ENCODE measurements around the gene ZMYND10.

The ZMYND10 gene

DNA sequence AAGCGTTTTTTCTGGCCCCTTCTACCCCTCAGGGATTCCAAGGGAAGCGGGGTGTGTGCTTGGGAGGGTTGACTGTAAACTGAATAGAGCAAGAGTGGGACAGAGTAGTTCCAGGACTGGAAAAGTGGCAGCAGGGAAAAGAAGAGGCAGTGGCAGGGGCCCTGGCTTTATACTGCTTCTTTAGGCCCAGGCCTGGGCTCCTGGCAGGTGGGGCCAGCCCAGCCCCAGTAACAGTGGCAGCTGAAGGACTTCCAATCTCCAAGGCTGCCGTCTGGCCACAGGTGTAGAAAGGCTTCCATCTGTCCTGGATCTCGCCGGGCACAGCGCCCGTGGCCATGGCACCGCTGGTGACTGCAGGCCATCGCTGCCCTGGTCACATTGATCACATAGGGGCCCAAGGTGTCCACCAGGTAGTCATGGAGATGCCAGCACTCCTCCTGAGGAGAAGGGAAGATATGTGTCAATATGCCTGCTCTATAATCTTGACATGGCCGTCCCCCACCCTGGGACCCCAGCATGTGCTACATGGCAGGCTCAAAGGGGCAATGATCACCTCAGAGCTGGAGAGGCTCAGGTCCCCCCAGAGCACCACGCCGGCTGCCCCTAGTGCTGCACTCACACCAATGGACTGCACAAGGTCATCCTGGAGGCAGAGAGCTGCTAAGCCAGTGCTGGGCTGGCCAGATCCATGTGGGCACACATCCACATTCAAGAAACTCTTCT lies 52.3 kb downstream of the ZMYND10 start:
- peak overlapping the region; percentile 75 for H3K9ac ChIP-seq (ENCODE audit: low read length)
- H3K4me1 ChIP-seq (ENCODE audit: control insufficient read depth, insufficient read depth, low read length), result peaks cover 37% of the 10 kb centered on the region
- no peaks in the 10 kb centered on the region for H3K27me3 ChIP-seq (ENCODE audit: control insufficient read depth, insufficient read depth, low read length)
- H3K4me3 ChIP-seq (ENCODE audit: low read length), result peak overlapping the region; percentile 87
- no peaks in the 10 kb centered on the region for H3K9me3 ChIP-seq (ENCODE audit: control insufficient read depth, low read length)
- H3K36me3 ChIP-seq (ENCODE audit: control insufficient read depth, insufficient read depth, low read length), result peaks cover 9% of the 10 kb centered on the region

DNA sequence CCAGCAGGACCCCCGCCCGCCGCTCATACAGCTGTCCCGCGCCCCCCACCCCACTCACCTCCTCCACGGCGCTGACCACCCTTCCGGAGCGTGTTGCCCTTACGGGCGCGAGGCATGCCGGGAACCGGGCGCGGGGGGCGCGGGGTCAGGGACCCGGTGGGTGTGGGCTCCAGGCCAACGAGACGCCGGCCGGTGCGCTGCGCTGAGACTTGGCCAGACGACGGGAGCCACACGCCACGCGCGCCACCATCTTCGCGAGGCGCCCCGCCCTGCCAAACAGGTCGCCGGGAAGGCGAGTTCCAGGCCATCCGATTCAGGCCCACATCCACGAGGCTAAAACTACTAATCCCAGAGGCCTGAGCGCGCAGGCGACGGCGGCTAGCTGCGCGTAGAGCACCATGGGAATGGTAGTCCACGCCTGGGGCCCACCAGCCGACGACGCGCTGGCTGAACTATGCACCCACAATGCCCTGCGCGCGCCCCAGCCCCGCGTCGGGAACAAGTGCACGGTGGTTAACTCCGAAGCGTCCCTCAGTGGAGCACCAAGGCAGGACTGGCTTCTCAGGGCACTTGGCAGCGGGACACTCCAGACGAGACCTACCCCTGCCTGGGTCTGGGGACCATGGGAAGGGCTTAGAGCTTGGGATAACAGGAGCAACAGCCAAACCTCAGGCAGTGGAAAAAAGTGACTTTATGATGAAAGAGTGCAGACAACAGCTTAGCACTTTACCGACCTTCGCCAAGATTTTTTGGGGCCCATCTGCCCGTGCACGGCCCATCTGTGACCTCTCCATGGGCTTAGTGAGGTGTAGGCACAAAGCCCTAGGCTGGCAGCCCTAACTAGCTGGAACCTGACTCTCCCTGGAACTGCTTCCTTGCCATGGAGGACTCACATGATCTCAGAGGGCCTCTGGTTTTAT lies 53.1 kb downstream of the ZMYND10 start, which contains the start of gene IFRD2:
TSS of gene IFRD2 (minus strand) at position 271 of the 920 bp plus-strand sequence. CDS start at position 116, 155 bp downstream.
- peak within 1 kb of the TSS; percentile 89 for H3K9ac ChIP-seq (ENCODE audit: low read length)
- H3K27me3 ChIP-seq (ENCODE audit: control insufficient read depth, insufficient read depth, low read length), result no peaks in the 10 kb centered on the region
- no peaks in the 10 kb centered on the region for H3K9me3 ChIP-seq (ENCODE audit: control insufficient read depth, low read length)
- peaks cover 29% of the 10 kb centered on the region for H3K4me1 ChIP-seq (ENCODE audit: control insufficient read depth, insufficient read depth, low read length)
- peak within 1 kb of the TSS; percentile 87 for H3K4me3 ChIP-seq (ENCODE audit: low read length)
- H3K36me3 ChIP-seq (ENCODE audit: control insufficient read depth, insufficient read depth, low read length), result peaks cover 9% of the 10 kb centered on the region
